ENCODE data around the gene MTARC2.

Gene MTARC2

DNA sequence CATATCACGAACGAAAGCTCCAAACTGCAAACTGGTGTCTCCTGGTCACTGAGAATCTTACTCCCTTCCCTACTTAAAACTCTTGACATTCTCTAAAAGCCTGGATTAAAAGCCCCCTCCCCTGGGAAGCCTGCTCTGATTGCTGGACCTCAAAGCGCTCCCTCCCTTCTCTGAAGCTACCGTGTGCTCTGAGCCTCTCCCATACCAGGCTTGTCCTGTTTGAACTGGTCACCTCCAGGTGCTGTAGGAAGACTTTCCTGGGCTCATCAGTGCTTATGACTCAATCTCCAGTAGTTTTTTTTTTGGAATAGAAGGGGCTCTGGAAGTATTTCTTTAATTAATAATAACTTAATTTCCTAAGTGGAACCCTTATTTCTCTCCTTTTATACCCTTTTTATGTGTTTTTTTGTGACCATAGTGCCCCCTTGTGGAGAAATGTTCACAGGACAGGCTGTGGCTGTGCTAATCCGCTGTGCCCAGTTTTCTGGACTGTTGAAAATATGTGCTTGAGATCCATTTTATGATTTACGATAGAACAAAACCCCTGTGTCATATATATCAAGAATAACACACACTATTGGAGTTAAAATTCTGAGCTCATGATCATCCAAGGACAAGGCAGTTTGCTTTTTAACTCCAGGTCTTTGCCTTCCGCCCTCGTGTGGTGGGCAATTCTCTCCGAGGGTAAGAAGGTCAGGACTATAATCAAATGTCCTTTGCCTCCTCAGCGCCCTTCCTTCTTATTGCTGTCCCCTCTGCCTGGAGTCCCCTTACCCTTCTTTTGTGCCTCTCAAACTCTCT, 55.5 kb downstream of the MTARC2 start:
- peak; percentile 50 for DNase-seq (ENCODE audit: low spot score)

DNA sequence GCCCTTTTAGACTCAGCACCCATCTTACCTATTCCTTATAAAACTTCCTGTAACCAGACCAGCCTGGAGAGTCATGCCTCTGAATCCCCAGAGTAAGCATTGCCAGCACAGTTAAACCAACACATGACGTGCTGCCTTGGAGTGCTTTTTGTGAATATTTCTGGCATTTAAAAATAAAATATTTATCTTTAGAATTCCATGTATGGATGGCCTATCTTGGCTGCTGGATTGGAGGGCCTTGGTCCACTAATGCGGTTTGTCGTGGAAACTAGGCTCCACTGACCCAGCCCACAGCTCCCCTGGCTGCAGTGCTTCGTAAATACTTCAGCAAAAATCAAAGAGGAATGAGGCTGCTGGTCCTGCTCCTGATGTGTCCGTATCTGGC, 56.1 kb downstream of the MTARC2 start:
- DNase-seq (ENCODE audit: low spot score) = no peak

DNA sequence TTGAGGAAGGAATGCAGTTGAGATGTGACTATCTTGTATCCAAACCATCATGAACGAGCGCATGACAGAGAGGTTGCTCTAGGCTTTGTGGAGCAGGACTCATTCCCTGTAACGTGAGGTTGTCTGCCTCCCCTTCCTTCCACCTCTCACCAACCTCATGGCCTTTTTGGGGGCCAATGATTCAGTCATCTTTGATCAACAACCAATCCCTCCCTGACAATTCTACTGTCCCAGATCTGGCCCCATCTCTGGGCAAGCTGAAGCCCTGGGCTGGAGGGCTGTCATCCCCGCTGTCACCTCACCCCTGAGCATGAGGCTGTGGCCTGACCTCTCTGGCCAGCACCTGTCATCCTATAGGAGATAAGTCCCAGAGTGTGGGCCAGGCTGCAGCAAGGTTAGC, 58.3 kb downstream of the MTARC2 start:
- DNase-seq (ENCODE audit: low spot score) = no peak

DNA sequence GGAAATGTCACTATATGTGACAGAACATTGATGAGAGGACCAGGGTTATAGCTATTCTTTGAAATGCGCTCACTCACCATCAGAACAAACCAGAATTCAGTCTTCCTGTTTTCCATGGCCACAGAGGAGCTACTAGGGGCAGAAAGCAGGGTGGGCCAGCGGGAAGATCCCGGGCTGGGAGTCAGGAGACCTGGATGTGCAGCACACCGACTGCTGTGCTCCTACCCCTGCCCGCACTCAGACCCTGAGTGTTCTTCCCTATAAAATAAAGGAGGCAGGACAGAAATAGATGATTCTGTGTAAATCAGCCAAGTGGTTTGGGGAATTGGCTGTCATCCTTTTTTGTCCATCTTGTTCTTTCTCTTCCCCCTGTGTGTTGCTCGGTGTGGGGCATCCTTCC, 59.6 kb downstream of the MTARC2 start:
- DNase-seq (ENCODE audit: low spot score) = no peak

DNA sequence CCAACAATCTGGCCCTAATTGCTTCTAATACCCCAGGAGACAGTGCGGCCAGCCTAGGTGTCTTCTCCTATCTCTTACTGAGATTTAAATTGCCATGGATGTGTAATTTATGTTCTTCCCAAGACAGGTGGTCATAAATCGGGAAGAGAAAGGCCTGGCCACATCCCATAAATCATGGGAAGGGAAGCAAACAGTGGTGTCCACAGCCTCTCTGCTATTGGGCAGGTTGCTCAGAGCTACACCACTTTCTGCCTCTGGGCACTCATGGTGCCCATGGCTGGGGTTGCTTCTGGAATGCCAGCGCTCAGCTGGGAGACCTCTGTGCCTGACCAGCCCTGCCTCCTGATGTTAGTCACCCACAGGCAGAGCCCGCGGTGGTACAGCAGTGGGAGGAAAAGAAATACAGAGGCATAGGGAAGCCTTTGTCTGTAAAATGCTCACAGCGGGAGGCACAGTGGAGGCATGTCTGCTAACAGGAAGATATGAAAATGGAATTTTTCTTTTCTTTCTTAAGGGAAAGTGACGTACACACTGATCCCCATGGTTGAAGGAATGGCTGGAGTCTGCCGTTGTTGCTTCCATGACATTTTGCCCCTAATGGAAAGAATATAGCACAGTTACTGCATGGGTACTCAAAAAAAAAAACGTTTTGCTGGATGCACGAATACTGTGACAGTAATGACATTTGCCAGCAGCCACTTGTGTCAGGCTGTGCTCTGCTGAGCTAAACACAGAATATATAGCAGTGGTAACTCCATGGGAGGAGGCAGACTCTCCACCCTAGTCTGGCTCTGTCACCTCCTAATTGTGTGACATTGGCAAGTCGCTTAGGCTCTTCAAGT, 60.4 kb downstream of the MTARC2 start:
- no peak for DNase-seq (ENCODE audit: low spot score)

DNA sequence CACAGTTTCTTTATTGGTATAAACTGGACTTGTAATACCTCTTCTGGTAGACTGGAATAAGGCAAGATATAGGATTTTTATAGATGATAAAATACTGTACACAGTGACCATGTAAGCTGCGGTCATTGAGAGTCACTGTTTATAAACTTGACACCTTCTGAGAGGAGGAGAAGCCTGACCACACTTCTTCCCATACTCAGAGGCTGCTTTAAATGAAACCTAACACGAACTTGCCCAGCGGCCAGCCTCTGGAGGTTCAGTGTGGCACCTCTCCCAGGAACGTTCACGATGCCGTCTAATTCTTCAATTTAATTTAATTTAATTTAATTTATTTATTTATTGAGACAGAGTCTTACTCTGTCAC, 61.0 kb downstream of the MTARC2 start:
- no peak for DNase-seq (ENCODE audit: low spot score)

DNA sequence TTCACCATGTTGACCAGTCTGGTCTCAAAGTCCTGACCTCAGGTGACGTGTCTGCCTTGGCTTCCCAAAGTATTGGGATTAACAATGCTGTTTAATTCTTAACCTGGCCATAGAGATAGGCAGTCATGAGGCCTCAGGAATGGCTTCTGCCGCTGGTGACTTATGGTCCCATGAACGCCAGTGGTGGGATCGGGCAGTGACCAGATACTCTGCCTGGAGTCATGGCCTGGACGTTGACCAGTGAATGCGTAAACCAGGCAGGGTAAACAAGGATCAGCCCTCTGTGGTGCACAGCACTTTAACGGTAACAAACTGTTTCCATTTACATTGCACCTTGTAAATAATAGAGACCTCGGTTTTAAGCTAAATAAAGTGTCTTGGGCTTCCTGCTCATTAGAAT, 61.6 kb downstream of the MTARC2 start:
- no peak for DNase-seq (ENCODE audit: low spot score)

DNA sequence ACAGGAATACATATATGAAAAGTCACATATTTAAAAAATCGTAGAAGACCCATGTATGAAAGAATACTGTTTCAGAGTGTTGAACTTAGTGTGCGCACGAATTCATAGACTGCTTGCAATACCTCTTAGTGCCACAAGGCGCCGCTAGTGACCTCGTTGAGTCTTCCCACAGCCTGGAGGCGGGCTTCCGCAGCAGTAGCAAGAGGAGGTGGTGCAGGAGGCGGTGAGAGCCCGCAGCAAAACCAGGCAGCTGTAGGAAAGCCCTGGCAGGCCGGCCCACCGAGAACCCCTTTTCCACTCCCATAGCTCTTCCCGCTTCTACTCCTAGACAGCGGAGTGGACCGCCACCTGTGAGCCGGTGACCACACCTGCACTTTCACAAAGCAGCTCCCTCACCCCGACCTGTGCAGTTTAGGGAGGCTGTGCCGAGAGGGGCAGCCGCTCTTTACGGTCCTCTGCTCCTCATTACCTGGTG, 62.1 kb downstream of the MTARC2 start:
- peak; percentile 81 for DNase-seq (ENCODE audit: low spot score)

DNA sequence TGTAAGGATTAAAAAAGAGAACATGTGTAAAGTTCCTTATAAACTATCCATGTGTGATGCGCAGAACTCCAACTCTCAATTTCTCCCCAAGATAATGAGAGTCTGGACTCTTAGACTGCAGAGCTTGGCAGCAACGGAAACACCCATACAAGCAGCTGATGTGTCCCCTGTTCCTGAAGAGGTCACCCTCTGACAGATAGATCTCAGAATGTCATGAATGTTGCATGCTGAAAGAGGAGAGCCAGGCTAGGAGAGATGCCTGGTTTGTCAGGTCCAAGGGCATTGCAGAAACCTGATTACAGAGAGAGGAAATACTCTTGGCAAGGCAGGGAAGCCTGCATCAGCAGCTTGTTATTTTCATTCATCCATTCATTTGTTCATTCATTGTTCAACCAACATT, 62.8 kb downstream of the MTARC2 start:
- DNase-seq (ENCODE audit: low spot score) = no peak

DNA sequence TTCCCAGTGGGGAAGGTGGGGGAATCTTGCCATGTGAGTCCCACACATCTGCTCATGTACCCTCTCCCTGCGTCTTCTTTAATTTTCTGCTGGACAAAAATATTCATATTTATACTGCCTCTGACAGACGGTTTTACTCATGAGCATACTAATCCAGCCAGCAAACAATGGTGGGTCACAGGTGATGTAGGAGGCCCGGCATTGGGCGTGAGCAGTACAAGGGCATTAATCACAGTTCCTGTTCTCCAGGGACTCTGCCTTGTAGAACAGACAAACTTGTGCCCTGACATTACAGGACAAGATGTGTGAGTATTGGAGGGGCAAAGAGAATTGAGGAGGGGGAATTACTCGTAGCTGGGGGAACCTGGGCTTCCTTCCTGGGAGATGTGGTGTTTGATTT, 63.6 kb downstream of the MTARC2 start:
- no peak for DNase-seq (ENCODE audit: low spot score)

DNA sequence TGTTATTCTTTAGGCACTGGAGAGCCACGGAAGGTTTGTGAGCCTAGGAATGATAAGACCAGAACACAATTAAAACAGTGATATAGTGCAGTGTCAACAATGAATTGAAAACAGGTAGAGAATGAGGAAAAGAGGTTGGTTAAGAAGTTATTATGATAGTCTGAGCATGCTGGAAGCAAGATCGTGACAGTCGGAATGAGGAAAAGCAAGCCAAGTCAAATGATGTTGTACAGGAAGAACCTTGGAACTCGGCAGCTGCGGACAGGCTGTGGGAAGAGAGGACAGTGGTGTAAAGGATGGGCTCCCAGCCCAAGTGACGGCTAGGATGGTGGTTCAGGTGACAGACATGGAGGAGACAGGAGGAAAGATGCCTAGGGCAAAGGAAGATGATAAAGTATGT, 64.2 kb downstream of the MTARC2 start:
- DNase-seq (ENCODE audit: low spot score) = no peak

DNA sequence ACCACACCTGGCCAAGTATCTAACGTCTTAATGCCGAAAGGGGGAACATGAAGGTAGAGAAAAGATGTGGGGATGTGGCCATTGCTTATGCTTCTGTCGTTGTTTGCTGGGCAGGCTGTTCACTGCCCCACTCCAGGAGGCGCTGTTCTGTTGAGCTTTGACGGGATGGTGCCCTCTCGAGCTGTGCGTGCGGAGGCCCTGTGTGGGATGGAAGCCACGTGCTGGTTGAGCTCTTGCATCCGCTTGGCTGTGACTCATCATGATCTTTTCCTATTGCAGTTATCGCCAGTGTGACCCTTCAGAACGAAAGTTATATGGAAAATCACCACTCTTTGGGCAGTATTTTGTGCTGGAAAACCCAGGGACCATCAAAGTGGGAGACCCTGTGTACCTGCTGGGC, 64.9 kb downstream of the MTARC2 start:
- DNase-seq (ENCODE audit: low spot score) = no peak

DNA sequence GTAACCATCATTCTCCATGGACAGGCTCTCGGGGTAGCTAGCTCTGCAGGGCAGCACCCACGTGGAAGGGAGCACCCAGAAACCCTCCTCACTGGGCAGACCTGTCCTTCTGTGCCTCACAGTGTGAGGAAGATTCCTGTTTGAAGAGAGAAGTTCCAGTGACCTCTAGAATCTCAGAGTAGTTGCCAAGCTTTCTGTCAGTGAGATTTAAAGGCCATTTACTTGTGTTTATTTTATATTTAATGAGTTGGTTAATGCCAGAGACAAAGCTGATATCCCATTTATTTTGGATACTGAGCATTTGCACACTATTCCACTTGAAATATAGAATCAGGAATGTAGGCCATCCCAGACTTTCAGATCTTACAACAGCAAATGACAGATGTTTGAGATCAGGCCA, 67.3 kb downstream of the MTARC2 start:
- no peak for DNase-seq (ENCODE audit: low spot score)

DNA sequence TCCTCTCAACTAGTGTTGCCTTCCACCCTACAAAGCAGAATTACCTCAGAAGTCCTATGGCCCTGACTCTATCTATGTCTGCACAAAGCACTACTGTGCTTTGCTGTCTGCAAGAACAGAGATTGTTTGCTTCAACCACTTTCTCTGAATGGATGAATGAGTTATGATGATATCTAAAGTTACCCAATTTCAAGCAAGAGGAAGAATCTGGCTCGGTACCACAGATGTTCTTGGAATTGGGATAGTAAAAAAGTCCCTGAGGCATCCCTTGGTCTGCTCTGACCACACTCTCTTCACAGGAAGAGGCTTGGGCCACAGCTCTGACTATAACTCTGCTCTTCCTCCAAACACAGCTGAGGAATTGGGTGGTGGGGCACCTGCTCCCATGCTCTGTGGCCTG, 69.8 kb downstream of the MTARC2 start:
- DNase-seq (ENCODE audit: low spot score) = no peak

DNA sequence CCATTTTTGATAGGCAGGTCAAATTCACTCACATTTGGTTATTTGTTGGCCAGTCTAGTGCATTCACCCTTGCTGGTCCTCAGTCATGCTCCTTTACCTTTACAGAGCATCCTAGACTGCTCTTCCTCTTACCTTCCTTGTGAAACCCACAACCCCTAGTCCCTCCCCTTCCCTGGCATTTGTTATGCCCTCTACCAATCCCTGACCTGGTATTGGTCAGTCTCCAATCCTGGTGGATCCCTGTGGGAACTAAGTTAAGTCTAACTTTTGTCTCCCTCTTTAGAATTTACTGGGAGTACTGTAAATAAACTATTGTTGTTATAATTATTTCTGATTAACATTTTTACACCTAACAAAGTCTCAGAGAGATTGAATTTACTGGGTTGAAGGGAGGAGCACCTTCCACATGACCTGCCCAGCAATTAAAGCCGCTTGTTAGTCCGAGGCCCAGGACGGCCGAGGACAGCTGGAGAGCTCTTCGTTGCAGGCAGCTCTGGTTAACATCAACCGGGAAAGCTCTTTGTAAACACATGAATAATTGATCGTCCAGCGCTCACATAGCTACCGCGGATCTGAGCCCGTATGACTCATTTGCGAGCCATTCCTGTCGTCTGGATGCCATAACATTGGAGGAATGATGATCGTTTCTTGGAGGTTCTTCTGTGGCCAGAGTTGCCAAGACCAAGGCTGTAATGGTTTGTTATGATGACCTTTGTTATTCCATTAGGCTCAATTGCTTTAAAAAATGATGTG, 70.5 kb downstream of the MTARC2 start:
- DNase-seq (ENCODE audit: low spot score) = no peak

DNA sequence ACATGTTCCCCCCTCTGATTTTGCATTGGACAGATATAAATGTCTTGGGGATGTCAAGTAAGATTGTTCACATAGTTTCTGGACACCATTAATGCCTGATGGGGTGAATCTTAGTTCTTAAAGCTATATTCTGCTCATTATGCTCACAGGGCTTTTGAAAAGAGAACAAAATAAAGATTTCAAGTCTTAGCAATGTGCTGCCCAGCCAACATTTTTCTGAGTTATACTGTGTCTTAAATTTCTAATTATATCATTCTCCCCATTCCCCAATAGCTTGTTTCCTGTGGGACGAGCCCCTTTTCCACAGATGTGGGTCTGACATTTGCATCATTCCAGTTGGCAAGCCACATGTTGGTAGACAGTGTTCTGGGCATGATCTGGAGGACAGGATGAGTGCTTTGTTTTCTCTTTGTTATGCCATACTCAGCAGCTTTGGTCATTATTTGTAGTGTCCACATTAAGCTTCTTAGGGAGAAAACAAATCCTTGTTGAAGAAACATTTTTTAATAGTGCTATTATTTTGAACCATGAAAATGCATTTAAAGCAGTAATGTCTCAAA, 71.4 kb downstream of the MTARC2 start:
- no peak for DNase-seq (ENCODE audit: low spot score)

DNA sequence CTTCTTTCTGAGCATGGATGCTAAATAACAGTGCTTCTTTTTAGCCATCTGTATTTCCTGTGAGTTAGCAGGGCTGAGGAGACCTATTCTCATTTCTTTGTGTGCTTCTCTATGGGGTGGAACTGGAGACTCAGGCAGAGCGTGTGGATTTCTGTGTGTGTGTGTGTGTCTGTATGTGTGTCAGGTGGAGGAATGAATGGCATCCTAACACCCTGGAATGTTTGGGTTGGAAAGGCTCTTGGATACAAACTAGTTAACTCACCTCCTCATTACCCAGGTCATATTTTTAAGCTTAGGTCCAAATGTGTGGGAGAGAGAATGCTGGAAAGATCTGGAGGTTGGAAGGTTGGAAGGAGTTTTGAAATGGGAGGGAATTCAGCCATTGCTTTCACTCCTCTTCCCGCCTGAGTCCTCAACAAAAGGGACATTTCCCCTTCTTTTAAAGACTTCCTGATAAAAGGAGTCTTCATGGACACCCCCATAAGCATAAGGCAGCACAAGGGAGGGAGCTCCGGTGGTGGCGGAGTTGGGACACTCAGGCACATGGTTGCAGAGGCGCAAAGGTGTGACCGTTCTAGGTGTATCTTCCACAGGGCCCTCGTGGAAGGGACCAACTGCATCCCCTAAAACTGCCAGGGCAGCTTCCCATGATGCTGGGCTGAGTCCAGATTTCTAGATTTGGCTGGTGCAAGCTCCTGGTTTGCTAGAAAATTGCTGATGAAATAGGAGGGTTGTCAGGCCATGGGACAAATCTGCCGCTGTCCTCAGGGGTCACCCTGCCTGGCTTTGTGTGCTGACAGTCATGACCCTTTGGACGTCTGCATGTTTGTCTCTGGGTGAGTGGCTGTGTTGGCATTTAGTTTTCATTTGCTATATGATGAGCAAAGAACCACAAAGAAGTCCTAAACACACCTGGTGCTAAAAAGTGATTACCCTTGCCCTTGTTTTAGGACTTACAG, 76.2 kb downstream of the MTARC2 start:
- DNase-seq (ENCODE audit: low spot score) = no peak

DNA sequence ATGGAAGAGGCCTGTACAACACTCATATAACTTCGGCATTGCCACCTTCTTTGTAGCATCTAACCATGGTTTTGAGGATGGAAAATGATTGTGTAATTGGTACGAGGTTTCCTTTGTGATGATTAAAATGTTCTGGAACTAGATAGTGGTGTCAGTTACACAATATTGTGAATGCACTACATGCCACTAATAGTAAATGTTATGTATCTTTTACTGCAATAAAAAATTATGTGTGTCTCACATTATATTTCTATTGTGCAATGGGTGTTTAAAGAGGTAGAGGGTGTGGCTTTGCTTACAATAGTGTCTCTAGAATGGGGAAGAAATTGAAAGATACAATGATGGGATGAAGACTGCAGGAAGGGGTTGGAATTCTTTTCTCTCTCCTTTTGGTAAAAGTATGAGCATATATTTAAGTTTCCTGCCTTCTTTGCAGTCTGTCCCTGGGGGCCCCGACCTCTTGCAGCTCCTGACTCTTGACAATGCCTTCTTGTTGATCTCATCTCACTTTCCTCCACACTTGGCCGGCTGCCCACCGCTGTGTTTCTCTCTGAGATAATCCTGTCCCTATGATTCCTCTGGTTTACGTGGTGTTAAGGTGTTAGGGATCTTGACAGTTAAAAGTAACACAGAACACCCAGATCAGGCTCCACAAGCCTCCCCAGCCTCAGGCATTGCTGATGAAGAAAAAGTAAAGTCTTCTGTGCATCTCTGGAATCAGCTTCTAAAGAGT, 77.9 kb downstream of the MTARC2 start:
- DNase-seq (ENCODE audit: low spot score) = no peak

DNA sequence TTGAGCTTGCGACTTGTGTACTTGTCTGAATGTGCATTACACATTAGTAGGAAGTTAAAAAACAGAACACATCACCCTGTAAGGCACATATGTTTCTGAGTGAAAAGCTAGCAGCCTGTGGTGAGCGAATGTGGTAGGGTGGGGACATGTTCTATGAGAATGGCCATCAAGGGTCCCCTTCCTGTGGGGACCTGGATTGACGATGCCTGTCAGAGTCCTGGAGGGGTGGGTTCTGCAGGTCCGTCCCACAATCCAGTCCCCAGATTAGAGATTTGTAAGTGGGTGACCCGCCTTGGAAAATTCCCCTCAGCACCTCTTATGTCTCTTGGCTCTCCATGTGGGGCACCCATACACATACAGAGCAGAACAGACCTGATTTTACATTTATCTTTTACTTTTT, 78.6 kb downstream of the MTARC2 start:
- no peak for DNase-seq (ENCODE audit: low spot score)

DNA sequence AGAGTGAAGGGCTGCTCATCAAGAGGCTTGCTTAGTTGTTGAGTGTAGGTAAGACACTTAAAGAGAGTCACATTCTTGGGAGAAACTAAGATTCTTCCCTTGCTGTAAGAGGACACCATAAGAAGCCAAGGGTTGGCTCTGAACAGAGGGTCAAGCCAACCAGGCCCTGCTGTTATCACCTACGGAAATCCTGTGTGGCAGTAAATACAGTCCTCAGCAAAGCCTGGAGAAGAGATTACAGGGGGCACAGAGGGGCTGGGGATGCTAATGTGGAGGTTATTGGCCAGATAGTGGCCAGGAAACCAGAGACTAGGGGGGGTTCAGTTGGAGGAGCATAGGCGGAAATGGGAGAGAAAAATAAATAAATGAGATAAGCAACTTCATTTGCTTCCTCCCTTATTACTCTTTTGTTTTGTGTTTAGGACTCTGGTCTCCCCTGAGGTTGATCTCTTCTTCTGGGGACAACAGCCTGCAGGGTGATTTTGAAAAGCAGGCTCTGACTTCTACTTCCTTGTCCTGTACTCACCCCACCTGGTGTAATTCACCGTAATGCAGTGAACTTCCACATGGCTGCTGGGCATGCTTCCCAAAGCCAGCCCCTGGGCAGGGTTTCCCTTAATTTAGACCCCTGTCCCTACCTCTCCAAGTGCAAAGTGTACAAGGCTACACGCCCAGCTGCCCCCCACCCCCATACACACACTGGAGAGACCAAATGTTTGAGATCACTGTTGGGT, 79.5 kb downstream of the MTARC2 start:
- DNase-seq (ENCODE audit: low spot score) = no peak
